Activated CD4-positive, alpha-beta T cell treated with anti-CD3 and anti-CD28 coated beads for 36 hours (primary cell): Measurements from ENCODE around the gene GPR156. TPM values are rescaled to one million over a fixed set of nuclear protein-coding genes. Genes with fewer than 3 reads are reported as not detected.

Experiments
- ATAC-seq: fragments of 200-7000 bp; cut with Tn5 transposase; one replicate; pipeline ENCODE4 v1.10.0; 2021; ENCODE audit warnings: mild to moderate bottlenecking, moderate library complexity
- CTCF ChIA-PET: fragments of 350-600 bp; sonication (Branson Sonifier 250); formaldehyde crosslinking; loops from one replicate; lab custom pipeline; 2021; ENCODE audit warnings: antibody characterized with exemption; lab: Charles Lee
- POLR2A ChIA-PET: fragments of 350-600 bp; sonication (Branson Sonifier 250); formaldehyde crosslinking; loops from one replicate; lab custom pipeline; 2021; ENCODE audit warnings: antibody characterized with exemption, inconsistent platforms; lab: Charles Lee
- DNase-seq: peaks from one replicate; pipeline ENCODE4 v3.0.0-alpha.2; 2020
- H3K27ac Mint-ChIP-seq: one replicate; pipeline ENCODE4 v1.8.0; 2021; ENCODE audit warnings: mixed read lengths
- H3K27me3 Mint-ChIP-seq: one replicate; pipeline ENCODE4 v1.8.0; 2021; ENCODE audit warnings: mixed read lengths
- H3K36me3 Mint-ChIP-seq: one replicate; pipeline ENCODE4 v1.8.0; 2021; ENCODE audit warnings: low read depth, mixed read lengths
- H3K4me1 Mint-ChIP-seq: one replicate; pipeline ENCODE4 v1.8.0; 2021; ENCODE audit warnings: mixed read lengths
- H3K4me3 Mint-ChIP-seq: one replicate; pipeline ENCODE4 v1.8.0; 2021; ENCODE audit warnings: mild to moderate bottlenecking, moderate library complexity, mixed read lengths
- H3K9me3 Mint-ChIP-seq: one replicate; pipeline ENCODE4 v1.8.0; 2021; ENCODE audit warnings: low read depth, mixed read lengths
- intact Hi-C, 2 experiments: fragments of 100-400 bp; cut with DNase I in 1 of 2; cut with micrococcal nuclease in 1 of 2; formaldehyde crosslinking; loops; one replicate each; pipeline versions ENCODE4 v1.14.2 to v1.15.1; 2022 to 2024; cut with DNase I, micrococcal nuclease
- total RNA-seq, 2 experiments: library from RNA; stranded (reverse); gene quantifications; one replicate each; pipeline ENCODE4 v1.2.3, GENCODE V29; 2021

The GPR156 gene
- total RNA-seq, 2 experiments from 2014 or later = 0.11 TPM; not detected in 1

- intact Hi-C loops = no loop called here
- H3K36me3 Mint-ChIP-seq = no peaks in the 10 kb centered on the region
- ChIA-PET CTCF (no interaction called here), POLR2A (no interaction called here)
- no peak for ATAC-seq
- H3K27me3 Mint-ChIP-seq = no peaks in the 10 kb centered on the region
- no peaks in the 10 kb centered on the region for H3K9me3 Mint-ChIP-seq
- no peak for DNase-seq
- no peak overlapping the region for H3K4me3 Mint-ChIP-seq
- H3K27ac Mint-ChIP-seq = no peak overlapping the region
- H3K4me1 Mint-ChIP-seq = no peaks in the 10 kb centered on the region
These were observed 113.0 kb downstream of the GPR156 start for GRCh38 chr3:120172070-120172469.

- POLR2A ChIA-PET = no interaction called here
These were observed 113.7 kb downstream of the GPR156 start for GRCh38 chr3:120171134-120171873.

GRCh38 chr3:120170223-120170622, 114.8 kb downstream of the GPR156 start:
- Mint-ChIP-seq H3K4me3 (no peak overlapping the region), H3K27me3 (no peaks in the 10 kb centered on the region), H3K27ac (no peak overlapping the region), H3K9me3 (no peaks in the 10 kb centered on the region), H3K36me3 (no peaks in the 10 kb centered on the region), H3K4me1 (no peaks in the 10 kb centered on the region)
- ATAC-seq (peak; percentile 85), DNase-seq (peak; percentile 35)
- POLR2A ChIA-PET = no interaction called here
- CTCF ChIA-PET = interaction anchor here (0.7 kb wide), 1 partner anchor 17 kb away, joined by 3 read pairs; no protein-coding TSS in a partner anchor
- intact Hi-C loops = no loop called here

More at GRCh38 chr3:120171134-120171873, 113.7 kb downstream of the GPR156 start:
- no peak overlapping the region for H3K27ac Mint-ChIP-seq
- no peak overlapping the region for H3K4me3 Mint-ChIP-seq
- intact Hi-C loops = no loop called here
- no peaks in the 10 kb centered on the region for H3K27me3 Mint-ChIP-seq
- ATAC-seq = no peak
- CTCF ChIA-PET = no interaction called here
- H3K36me3 Mint-ChIP-seq = no peaks in the 10 kb centered on the region
- H3K4me1 Mint-ChIP-seq = no peaks in the 10 kb centered on the region
- DNase-seq = no peak
- H3K9me3 Mint-ChIP-seq = no peaks in the 10 kb centered on the region

GRCh38 chr3:120169407-120169806, 115.6 kb downstream of the GPR156 start:
- DNase-seq = no peak
- ATAC-seq = no peak
- Mint-ChIP-seq H3K36me3 (no peaks in the 10 kb centered on the region), H3K9me3 (no peaks in the 10 kb centered on the region), H3K4me3 (no peak overlapping the region), H3K27ac (no peak overlapping the region), H3K4me1 (no peaks in the 10 kb centered on the region), H3K27me3 (no peaks in the 10 kb centered on the region)
- ChIA-PET POLR2A (no interaction called here), CTCF (interaction anchor here (0.5 to 0.7 kb wide), 2 partner anchors 16 to 360 kb away, joined by 3 read pairs; no protein-coding TSS in a partner anchor)
- intact Hi-C loops = no loop called here

GRCh38 chr3:120168611-120169010, 116.4 kb downstream of the GPR156 start:
- no peaks in the 10 kb centered on the region for H3K4me1 Mint-ChIP-seq
- H3K27me3 Mint-ChIP-seq = no peaks in the 10 kb centered on the region
- ATAC-seq = no peak
- H3K36me3 Mint-ChIP-seq = no peaks in the 10 kb centered on the region
- no peak overlapping the region for H3K4me3 Mint-ChIP-seq
- POLR2A ChIA-PET = no interaction called here
- H3K9me3 Mint-ChIP-seq = no peaks in the 10 kb centered on the region
- intact Hi-C loops = no loop called here
- CTCF ChIA-PET = interaction anchor here (0.6 kb wide), 2 partner anchors 172 to 281 kb away, joined by 3 read pairs; no protein-coding TSS in a partner anchor
- H3K27ac Mint-ChIP-seq = no peak overlapping the region
- DNase-seq = no peak

GRCh38 chr3:120168038-120168437, 117.0 kb downstream of the GPR156 start:
- Mint-ChIP-seq H3K4me1 (no peaks in the 10 kb centered on the region), H3K27ac (no peak overlapping the region), H3K36me3 (no peaks in the 10 kb centered on the region), H3K27me3 (peaks cover 2% of the 10 kb centered on the region), H3K9me3 (no peaks in the 10 kb centered on the region), H3K4me3 (no peak overlapping the region)
- DNase-seq = no peak
- ChIA-PET CTCF (no interaction called here), POLR2A (no interaction called here)
- intact Hi-C loops = no loop called here
- no peak for ATAC-seq

- ChIA-PET CTCF (no interaction called here), POLR2A (no interaction called here)
- Mint-ChIP-seq H3K27ac (no peak overlapping the region), H3K9me3 (no peaks in the 10 kb centered on the region), H3K4me3 (no peak overlapping the region), H3K27me3 (peaks cover 2% of the 10 kb centered on the region), H3K36me3 (no peaks in the 10 kb centered on the region), H3K4me1 (no peaks in the 10 kb centered on the region)
- ATAC-seq (no peak), DNase-seq (no peak)
- intact Hi-C loops = no loop called here
These were observed 117.5 kb downstream of the GPR156 start for GRCh38 chr3:120167488-120167887.

GRCh38 chr3:120163816-120164215, 121.2 kb downstream of the GPR156 start:
- CTCF ChIA-PET = interaction anchor here (1.0 kb wide), 1 partner anchor 272 kb away, joined by 3 read pairs; no protein-coding TSS in a partner anchor
- Mint-ChIP-seq H3K4me1 (no peaks in the 10 kb centered on the region), H3K9me3 (no peaks in the 10 kb centered on the region), H3K4me3 (no peak overlapping the region), H3K36me3 (no peaks in the 10 kb centered on the region), H3K27me3 (peaks cover 2% of the 10 kb centered on the region), H3K27ac (no peak overlapping the region)
- intact Hi-C loops = no loop called here
- POLR2A ChIA-PET = no interaction called here
- DNase-seq = no peak
- ATAC-seq = no peak

- intact Hi-C loops = no loop called here
- POLR2A ChIA-PET = no interaction called here
- no peaks in the 10 kb centered on the region for H3K9me3 Mint-ChIP-seq
- no peaks in the 10 kb centered on the region for H3K4me1 Mint-ChIP-seq
- no peak overlapping the region for H3K4me3 Mint-ChIP-seq
- H3K36me3 Mint-ChIP-seq = no peaks in the 10 kb centered on the region
- H3K27ac Mint-ChIP-seq = no peak overlapping the region
- peaks cover 2% of the 10 kb centered on the region for H3K27me3 Mint-ChIP-seq
- DNase-seq (no peak), ATAC-seq (no peak)
- CTCF ChIA-PET = interaction anchor here (0.5 kb wide), 1 partner anchor 269 kb away, joined by 3 read pairs; no protein-coding TSS in a partner anchor
These were observed 122.0 kb downstream of the GPR156 start for GRCh38 chr3:120163026-120163425.

GRCh38 chr3:120162400-120162799, 122.6 kb downstream of the GPR156 start:
- Mint-ChIP-seq H3K36me3 (no peaks in the 10 kb centered on the region), H3K4me3 (no peak overlapping the region), H3K9me3 (no peaks in the 10 kb centered on the region), H3K27me3 (peaks cover 2% of the 10 kb centered on the region), H3K4me1 (no peaks in the 10 kb centered on the region), H3K27ac (no peak overlapping the region)
- DNase-seq = no peak
- intact Hi-C loops = no loop called here
- POLR2A ChIA-PET = no interaction called here
- CTCF ChIA-PET = no interaction called here
- no peak for ATAC-seq

GRCh38 chr3:120161902-120162301, 123.1 kb downstream of the GPR156 start:
- no peak overlapping the region for H3K27ac Mint-ChIP-seq

GRCh38 chr3:120160050-120160449, 125.0 kb downstream of the GPR156 start:
- no peak for DNase-seq
- ATAC-seq = no peak
- Mint-ChIP-seq H3K27me3 (peaks cover 4% of the 10 kb centered on the region), H3K36me3 (peaks cover 7% of the 10 kb centered on the region), H3K27ac (no peak overlapping the region), H3K4me3 (no peak overlapping the region), H3K9me3 (peaks cover 9% of the 10 kb centered on the region), H3K4me1 (no peaks in the 10 kb centered on the region)
- ChIA-PET CTCF (interaction anchor here (0.6 kb wide), 1 partner anchor 14 kb away, joined by 3 read pairs; no protein-coding TSS in a partner anchor), POLR2A (no interaction called here)
- intact Hi-C loops = no loop called here

More at GRCh38 chr3:120161902-120162301, 123.1 kb downstream of the GPR156 start:
- Mint-ChIP-seq H3K4me1 (no peaks in the 10 kb centered on the region), H3K27me3 (peaks cover 2% of the 10 kb centered on the region), H3K9me3 (no peaks in the 10 kb centered on the region), H3K36me3 (no peaks in the 10 kb centered on the region), H3K4me3 (no peak overlapping the region)
- no peak for ATAC-seq
- ChIA-PET POLR2A (no interaction called here), CTCF (no interaction called here)
- no peak for DNase-seq
- intact Hi-C loops = no loop called here
